H1 (cell line): ENCODE measurements around the gene SLFNL1. TPM values are rescaled to one million over a fixed set of nuclear protein-coding genes. Genes with fewer than 3 reads are reported as not detected.

ENCODE experiments used
- CTCF ChIA-PET: fragments of 300-600 bp; sonication (Branson Sonifier 250); formaldehyde crosslinking; loops from one replicate; lab custom pipeline; 2021; ENCODE audit not compliant: partially characterized antibody; lab: Charles Lee
- POLR2A ChIA-PET: fragments of 300-600 bp; sonication (Branson Sonifier 250); formaldehyde crosslinking; loops from one replicate; lab custom pipeline; 2021; ENCODE audit warnings: inconsistent platforms; ENCODE audit not compliant: partially characterized antibody; lab: Charles Lee
- DNase-seq, 2 experiments: peaks; one replicate each; pipeline versions ENCODE4 v3.0.0 to v3.0.0-alpha.2; 2010 to 2022; ENCODE audit warnings: low spot score in 2 of 2, low read depth in 1 of 2, mixed read lengths in 1 of 2
- FAIRE-seq: peaks from 2 replicates; lab custom pipeline; 2011; peaks lifted over from hg19 to GRCh38; lab: Jason Lieb, UNC
- H2AFZ ChIP-seq: 2 replicates; pipeline ENCODE4 v1.8.1; 2012; ENCODE audit warnings: low read length, inconsistent platforms
- H2AK5ac ChIP-seq: 2 replicates; pipeline ENCODE4 v1.6.1; 2013; ENCODE audit warnings: low read depth, low read length
- H2BK120ac ChIP-seq: replicated peaks from 2 replicates; pipeline ENCODE3; 2013; ENCODE audit warnings: low read depth, low read length, inconsistent platforms
- H2BK12ac ChIP-seq: 2 replicates; pipeline ENCODE4 v1.6.1; 2013; ENCODE audit warnings: low read depth, low read length
- H2BK15ac ChIP-seq: 2 replicates; pipeline ENCODE4 v1.6.1; 2013; ENCODE audit warnings: low read length
- H2BK20ac ChIP-seq: 2 replicates; pipeline ENCODE4 v1.6.1; 2013; ENCODE audit warnings: low read length
- H2BK5ac ChIP-seq: 2 replicates; pipeline ENCODE4 v1.6.1; 2013; ENCODE audit warnings: low read depth, low read length
- H3K14ac ChIP-seq: 2 replicates; pipeline ENCODE4 v1.6.1; 2013; ENCODE audit warnings: inconsistent platforms; ENCODE audit not compliant: insufficient read length
- H3K18ac ChIP-seq: 2 replicates; pipeline ENCODE4 v1.6.1; 2013; ENCODE audit warnings: low read length; ENCODE audit errors: extremely low read depth
- H3K23ac ChIP-seq: 2 replicates; pipeline ENCODE4 v1.6.1; 2013; ENCODE audit warnings: inconsistent platforms; ENCODE audit not compliant: insufficient read length
- H3K23me2 ChIP-seq: 2 replicates; pipeline ENCODE4 v1.6.1; 2013; ENCODE audit warnings: low read depth, low read length
- H3K27ac ChIP-seq: 2 replicates; pipeline ENCODE4 v1.6.1; 2011; ENCODE audit warnings: low read depth, low read length, inconsistent platforms
- H3K27me3 ChIP-seq, 4 experiments: replicated peaks in 1 of 4; 1 replicate in 1 of 4; 2 replicates in 3 of 4; pipeline versions ENCODE4 v1.6.1 to v1.8.1; 2011 to 2013; ENCODE audit warnings: low read length in 3 of 4, mild to moderate bottlenecking in 3 of 4, inconsistent platforms in 2 of 4, mixed read lengths in 2 of 4, moderate library complexity in 1 of 4; ENCODE audit not compliant: control insufficient read depth in 3 of 4, insufficient read depth in 3 of 4; ENCODE audit errors: extremely low read depth in 1 of 4
- H3K36me3 ChIP-seq, 4 experiments: 2 replicates each; pipeline versions ENCODE4 v1.6.1 to v1.8.1; 2011 to 2013; ENCODE audit warnings: mild to moderate bottlenecking in 4 of 4, low read length in 3 of 4, moderate library complexity in 2 of 4, control low read depth in 1 of 4, inconsistent platforms in 1 of 4; ENCODE audit not compliant: insufficient read depth in 4 of 4, control insufficient read depth in 2 of 4
- H3K4ac ChIP-seq: replicated peaks from 2 replicates; pipeline ENCODE3; 2013; ENCODE audit warnings: low read length, low read depth, mixed read lengths, inconsistent platforms; ENCODE audit not compliant: insufficient read length
- H3K4me1 ChIP-seq, 4 experiments: replicated peaks in 1 of 4; 1 replicate in 1 of 4; 2 replicates in 3 of 4; pipeline versions ENCODE4 v1.6.1 to v1.8.1; 2011 to 2013; ENCODE audit warnings: low read length in 3 of 4, inconsistent platforms in 2 of 4, mixed read lengths in 1 of 4; ENCODE audit not compliant: insufficient read depth in 4 of 4, control insufficient read depth in 3 of 4
- H3K4me2 ChIP-seq, 2 experiments: 2 replicates each; pipeline versions ENCODE4 v1.6.1 to v1.8.1; 2011 to 2013; ENCODE audit warnings: low read depth in 2 of 2, low read length in 2 of 2, control low read depth in 1 of 2, inconsistent platforms in 1 of 2, mild to moderate bottlenecking in 1 of 2; ENCODE audit not compliant: insufficient read depth in 1 of 2
- H3K4me3 ChIP-seq, 4 experiments: fragments of 200-600, 300-600 bp in 1 of 4; sonication (generic), shearing (Covaris generic), sonication (Bioruptor Twin) in 1 of 4; 2 replicates each; pipeline versions ENCODE4 v1.5.1 to v1.8.1; 2011 to 2016; ENCODE audit warnings: low read length in 4 of 4, low read depth in 3 of 4, control low read depth in 2 of 4, inconsistent platforms in 2 of 4, mild to moderate bottlenecking in 2 of 4, mixed read lengths in 1 of 4, moderate library complexity in 1 of 4; ENCODE audit not compliant: insufficient read depth in 2 of 4; ENCODE audit errors: extremely low read depth in 1 of 4
- H3K56ac ChIP-seq: replicated peaks from 2 replicates; pipeline ENCODE3; 2013; ENCODE audit warnings: low read depth, mild to moderate bottlenecking, mixed read lengths, low read length, inconsistent platforms; ENCODE audit not compliant: insufficient read length
- H3K79me1 ChIP-seq: 2 replicates; pipeline ENCODE4 v1.6.1; 2013; ENCODE audit warnings: low read depth, low read length, control low read depth
- H3K79me2 ChIP-seq, 2 experiments: 2 replicates each; pipeline versions ENCODE4 v1.6.1 to v1.8.1; 2012 to 2013; ENCODE audit warnings: low read length in 2 of 2, mild to moderate bottlenecking in 2 of 2, inconsistent platforms in 1 of 2; ENCODE audit not compliant: insufficient read depth in 2 of 2, control insufficient read depth in 1 of 2
- H3K9ac ChIP-seq, 4 experiments: replicated peaks in 1 of 4; 1 replicate in 1 of 4; 2 replicates in 3 of 4; pipeline versions ENCODE4 v1.6.1 to v1.8.1; 2011 to 2013; ENCODE audit warnings: low read depth in 3 of 4, low read length in 3 of 4, control low read depth in 2 of 4, mild to moderate bottlenecking in 2 of 4, moderate library complexity in 2 of 4, inconsistent platforms in 1 of 4; ENCODE audit errors: extremely low read depth in 1 of 4
- H3K9me3 ChIP-seq, 2 experiments: 2 replicates each; pipeline versions ENCODE4 v1.6.1 to v1.8.1; 2012 to 2013; ENCODE audit warnings: mild to moderate bottlenecking in 2 of 2, moderate library complexity in 2 of 2, control low read depth in 1 of 2, inconsistent platforms in 1 of 2, low read depth in 1 of 2, low read length in 1 of 2, mixed read lengths in 1 of 2; ENCODE audit not compliant: insufficient read depth in 2 of 2
- H4K20me1 ChIP-seq, 2 experiments: replicated peaks in 1 of 2; 2 replicates each; pipeline versions ENCODE3 to v1.8.1; 2011 to 2013; ENCODE audit warnings: inconsistent platforms in 2 of 2, low read length in 2 of 2, mild to moderate bottlenecking in 1 of 2; ENCODE audit not compliant: insufficient read depth in 2 of 2, control insufficient read depth in 1 of 2
- H4K5ac ChIP-seq: 2 replicates; pipeline ENCODE4 v1.6.1; 2013; ENCODE audit warnings: low read length, low read depth, mixed read lengths, inconsistent platforms; ENCODE audit not compliant: insufficient read length
- H4K8ac ChIP-seq: 2 replicates; pipeline ENCODE4 v1.8.0; 2013; ENCODE audit warnings: mild to moderate bottlenecking, moderate library complexity, low read length, inconsistent platforms; ENCODE audit not compliant: insufficient read depth; ENCODE audit errors: extremely low read depth
- H4K91ac ChIP-seq: replicated peaks from 2 replicates; pipeline ENCODE3; 2013; ENCODE audit warnings: low read length, mixed read lengths, inconsistent platforms; ENCODE audit not compliant: insufficient read length
- ASH2L ChIP-seq: fragments of 200-600, 300-600 bp; sonication (generic); IDR thresholded peaks from one replicate; pipeline ENCODE4 v1.7.1; 2017; ENCODE audit warnings: low read length
- CHD1 ChIP-seq: IDR thresholded peaks from 2 replicates; pipeline ENCODE4 v1.6.1; 2012; ENCODE audit warnings: low read depth, low read length, improper control_type of control experiment
- CTBP2 ChIP-seq: IDR thresholded peaks from 2 replicates; pipeline ENCODE4 v1.7.0; 2011; ENCODE audit warnings: borderline replicate concordance, mild to moderate bottlenecking, moderate library complexity, mixed read lengths, low read length; ENCODE audit not compliant: insufficient read depth, insufficient read length
- HDAC2 ChIP-seq, 2 experiments: fragments of 300-600 bp in 1 of 2; sonication (generic) in 1 of 2; IDR thresholded peaks; 2 replicates each; pipeline ENCODE4 v1.6.1; 2011 to 2012; ENCODE audit warnings: low read depth in 2 of 2, low read length in 2 of 2, mild to moderate bottlenecking in 2 of 2, moderate library complexity in 2 of 2, borderline replicate concordance in 1 of 2, inconsistent platforms in 1 of 2
- HDAC6 ChIP-seq: IDR thresholded peaks from one replicate; pipeline ENCODE4 v1.7.1; 2012; ENCODE audit warnings: low read depth, mild to moderate bottlenecking, inconsistent platforms, low read length, moderate library complexity
- POLR2A ChIP-seq, 2 experiments: IDR thresholded peaks; 1 replicate in 1 of 2; 2 replicates in 1 of 2; pipeline ENCODE4 v1.6.1; 2011; ENCODE audit warnings: low read depth in 2 of 2, low read length in 2 of 2, mild to moderate bottlenecking in 2 of 2; ENCODE audit errors: control extremely low read depth in 1 of 2
- POLR2AphosphoS5 ChIP-seq: IDR thresholded peaks from 2 replicates; pipeline ENCODE4 v1.6.1; 2011; ENCODE audit warnings: low read depth, low read length
- POU5F1 ChIP-seq: IDR thresholded peaks from 2 replicates; pipeline ENCODE4 v1.6.1; 2011; ENCODE audit warnings: low read depth, mild to moderate bottlenecking, low read length, moderate library complexity
- SIN3A ChIP-seq, 2 experiments: IDR thresholded peaks in 1 of 2; conservative IDR thresholded peaks in 1 of 2; 2 replicates each; pipeline ENCODE4 v1.6.1; 2011 to 2012; ENCODE audit warnings: low read length in 2 of 2, improper control_type of control experiment in 1 of 2, low read depth in 1 of 2, mild to moderate bottlenecking in 1 of 2
- WGBS, 2 experiments: shearing (Covaris generic) in 1 of 2; methylation state at CpG; one replicate each; pipeline versions ENCODE4 v1.1.6 to v1.1.7; 2013 to 2015; ENCODE audit warnings: low lambda C conversion rate in 2 of 2, mixed read lengths in 2 of 2, inconsistent platforms in 1 of 2, low coverage in 1 of 2, missing lambda C conversion rate in 1 of 2; ENCODE audit not compliant: insufficient replicate concordance in 2 of 2, insufficient coverage in 1 of 2, insufficient read length in 1 of 2; ENCODE audit errors: extremely low coverage in 1 of 2, missing lambda C conversion rate in 1 of 2; 5-methylcytosine and 5-hydroxymethylcytosine counted together
- polyA plus RNA-seq, 7 experiments: library from polyadenylated mRNA; depleted of rRNA in 3 of 7; stranded (reverse) in 5 of 7; unstranded in 2 of 7; fragments of >200 nt in 5 of 7; fragments of 200-250 nt in 2 of 7; gene quantifications; 1 replicate in 5 of 7; 2 replicates in 1 of 7; 4 replicates in 1 of 7; pipeline versions ENCODE4 v1.2.1 to v1.2.3, GENCODE V29; 2011 to 2013; ENCODE audit warnings: missing spikeins in 2 of 7, mixed read lengths in 2 of 7
- total RNA-seq: library from RNA; stranded (reverse); fragmentation: NEBNext Ultra II Directional; extraction: Animal tissue kit (Norgen Biotek cat#: 25700); gene quantifications from 2 replicates; pipeline ENCODE4 v1.2.1, GENCODE V29; 2021

SLFNL1 gene
- total and polyA plus RNA-seq, 2 of the 8 experiments (the other 6 are each of a cell fraction or from before 2014, with no cell fraction given): not detected

DNA sequence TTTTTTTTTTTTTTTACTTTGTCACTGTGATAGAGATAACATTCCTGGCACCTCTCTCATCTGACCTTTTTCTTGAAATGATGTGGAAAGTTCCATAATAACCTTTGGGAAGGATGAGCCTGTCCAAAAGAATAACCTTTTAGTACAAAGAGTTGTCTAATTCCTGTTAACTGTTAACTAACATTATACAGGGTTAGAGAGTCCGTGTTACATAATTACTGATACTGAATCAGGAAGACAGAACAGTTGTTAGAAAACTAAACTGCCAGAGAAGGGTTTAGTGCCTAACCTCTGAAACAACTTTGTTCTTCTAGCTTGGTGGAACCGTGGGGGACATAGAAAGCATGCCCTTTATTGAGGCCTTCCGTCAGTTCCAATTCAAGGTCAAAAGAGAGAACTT is 33.2 kb downstream of the SLFNL1 start:
- Histone ChIP-seq H3K23me2 (0 out of 2 replicates have a peak, but pooled peaks cover 2% of the 10 kb centered on the region), H3K23ac (no peak overlapping the region), H2BK12ac (no peak overlapping the region), H3K18ac (no peak overlapping the region), H2AK5ac (no peak overlapping the region), H4K5ac (no peak overlapping the region), H3K14ac (no peak overlapping the region), H2BK15ac (no peak overlapping the region), H3K79me1 (no peaks in the 10 kb centered on the region; the same call in 1 of the 2 replicates), H3K4me2 (no peak overlapping the region), H2BK5ac (no peak overlapping the region), H4K20me1 (peaks cover 7 to 18% of the 10 kb centered on the region in 2 experiments), H3K27me3 (no peaks in the 10 kb centered on the region), H3K4me1 (no peaks in the 10 kb centered on the region), H3K9me3 (no peaks in the 10 kb centered on the region), H3K4me3 (no peak overlapping the region), H3K9ac (no peak overlapping the region), H3K4ac (no peak overlapping the region), H3K56ac (no peak overlapping the region), H3K27ac (no peak overlapping the region), H2AFZ (no peak overlapping the region), H2BK120ac (no peak overlapping the region), H2BK20ac (no peak overlapping the region), H4K91ac (no peak overlapping the region), H3K36me3 (peaks cover 60 to 99% (median 91%) of the 10 kb centered on the region in 4 experiments), H3K79me2 (peaks cover 0 to 28% of the 10 kb centered on the region in 2 experiments; a peak in 2 of 4 replicates), H4K8ac (no peak overlapping the region)
- FAIRE-seq: no peak
- WGBS, 2 experiments: 92% methylated on average over 3 of the region's 3 CpGs; no CpG with 5 or more reads in 1 of the 2 experiments
- no peak for TF ChIP-seq HDAC6
- no peak for TF ChIP-seq CTBP2
- no peak for TF ChIP-seq POU5F1
- no peak for TF ChIP-seq CHD1
- no peak for TF ChIP-seq POLR2A (IDR thresholded peaks at IDR 0.05; ENCODE audit: control extremely low read depth in 1 of 2, low read depth in 2 of 2, low read length in 2 of 2)
- no peak for TF ChIP-seq POLR2AphosphoS5
- no peak for TF ChIP-seq HDAC2 (IDR thresholded peaks at IDR 0.05; ENCODE audit: borderline replicate concordance in 1 of 2, low read depth in 2 of 2, low read length in 2 of 2)
- TF ChIP-seq ASH2L: no peak
- TF ChIP-seq SIN3A (conservative IDR thresholded peaks at IDR 0.05 in 1 of 2, IDR thresholded peaks at IDR 0.05 in 1 of 2; ENCODE audit: low read depth in 1 of 2, low read length in 2 of 2): no peak
- CTCF ChIA-PET: no interaction called here
- DNase-seq: no peak
- POLR2A ChIA-PET: interaction anchor here (0.6 to 9.6 kb wide), 3 partner anchors 8 to 217 kb away, joined by 3 to 49 read pairs (median 4); no protein-coding TSS in a partner anchor
